Measurements from ENCODE around the gene PGGT1B.

The PGGT1B gene

GRCh38 chr5:115237066-115237465 is 25.6 kb downstream of the PGGT1B start:
- no peaks in the 10 kb centered on the region; the same call in 1 of the 2 replicates for H3K4me1 ChIP-seq (ENCODE audit: control insufficient read depth, low read length)
- no peaks in the 10 kb centered on the region for H3K9me2 ChIP-seq (replicated peaks; ENCODE audit: control insufficient read depth, low read length)
- H3K27ac ChIP-seq (ENCODE audit: low read depth, low read length): no peak overlapping the region
- H4K20me1 ChIP-seq (ENCODE audit: control insufficient read depth, insufficient read depth, low read depth, low read length): no peaks in the 10 kb centered on the region
- no peaks in the 10 kb centered on the region for H3K27me3 ChIP-seq (ENCODE audit: control insufficient read depth, low read length)
- no peaks in the 10 kb centered on the region for H3K79me2 ChIP-seq (ENCODE audit: control insufficient read depth, low read length)
- H3K4me3 ChIP-seq (ENCODE audit: low read length): no peak overlapping the region
- H3K4me2 ChIP-seq (ENCODE audit: low read length): no peak overlapping the region
- TF ChIP-seq EZH2phosphoT487 (IDR thresholded peaks at IDR 0.05; ENCODE audit: borderline replicate concordance, low read length) (no peak), CTCF (IDR thresholded peaks at IDR 0.05; ENCODE audit: low read depth, low read length, poor library complexity, severe bottlenecking) (no peak)
- no peaks in the 10 kb centered on the region for H3F3A ChIP-seq (ENCODE audit: control insufficient read depth, insufficient read depth)
- H3K36me3 ChIP-seq (ENCODE audit: control insufficient read depth, low read length): peaks cover 37% of the 10 kb centered on the region
- no peaks in the 10 kb centered on the region for H3K9me3 ChIP-seq (ENCODE audit: control insufficient read depth, insufficient read depth, low read length)

DNA sequence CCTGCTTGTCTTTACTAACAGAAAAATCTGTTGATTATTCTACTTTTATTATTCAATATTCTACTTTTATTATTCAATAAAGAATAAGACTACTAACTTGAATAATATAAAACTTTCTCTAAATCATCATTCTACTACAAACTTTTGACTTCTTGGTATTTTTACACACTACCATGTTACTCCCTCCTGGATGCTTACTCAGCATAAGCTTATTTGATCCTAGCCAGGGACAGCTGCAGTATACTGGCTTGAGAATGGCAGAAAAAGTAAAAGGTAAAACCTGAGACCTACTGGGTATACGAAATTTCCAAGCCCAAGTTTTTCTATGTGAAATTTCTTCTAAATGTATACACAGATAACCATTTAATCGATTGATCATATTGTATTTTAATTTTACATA is 26.1 kb downstream of the PGGT1B start:
- no peaks in the 10 kb centered on the region for H3F3A ChIP-seq (ENCODE audit: control insufficient read depth, insufficient read depth)
- H3K4me2 ChIP-seq (ENCODE audit: low read length): no peak overlapping the region
- peaks cover 38% of the 10 kb centered on the region for H3K36me3 ChIP-seq (ENCODE audit: control insufficient read depth, low read length)
- H3K79me2 ChIP-seq (ENCODE audit: control insufficient read depth, low read length): no peaks in the 10 kb centered on the region
- no peak overlapping the region for H3K4me3 ChIP-seq (ENCODE audit: low read length)
- H4K20me1 ChIP-seq (ENCODE audit: control insufficient read depth, insufficient read depth, low read depth, low read length): no peaks in the 10 kb centered on the region
- no peaks in the 10 kb centered on the region for H3K9me2 ChIP-seq (replicated peaks; ENCODE audit: control insufficient read depth, low read length)
- H3K27ac ChIP-seq (ENCODE audit: low read depth, low read length): no peak overlapping the region
- H3K4me1 ChIP-seq (ENCODE audit: control insufficient read depth, low read length): no peaks in the 10 kb centered on the region
- H3K9me3 ChIP-seq (ENCODE audit: control insufficient read depth, insufficient read depth, low read length): no peaks in the 10 kb centered on the region
- no peaks in the 10 kb centered on the region for H3K27me3 ChIP-seq (ENCODE audit: control insufficient read depth, low read length)
- TF ChIP-seq CTCF (IDR thresholded peaks at IDR 0.05; ENCODE audit: low read depth, low read length, poor library complexity, severe bottlenecking) (no peak), EZH2phosphoT487 (IDR thresholded peaks at IDR 0.05; ENCODE audit: borderline replicate concordance, low read length) (no peak)

GRCh38 chr5:115231598-115231997 is 31.1 kb downstream of the PGGT1B start:
- H3K4me2 ChIP-seq (ENCODE audit: low read length): no peak overlapping the region
- H3K79me2 ChIP-seq (ENCODE audit: control insufficient read depth, low read length): no peaks in the 10 kb centered on the region
- H3K36me3 ChIP-seq (ENCODE audit: control insufficient read depth, low read length): peaks cover 56% of the 10 kb centered on the region
- no peaks in the 10 kb centered on the region for H3K27me3 ChIP-seq (ENCODE audit: control insufficient read depth, low read length)
- no peak for TF ChIP-seq CTCF (IDR thresholded peaks at IDR 0.05; ENCODE audit: low read depth, low read length, poor library complexity, severe bottlenecking)
- no peak for TF ChIP-seq EZH2phosphoT487 (IDR thresholded peaks at IDR 0.05; ENCODE audit: borderline replicate concordance, low read length)
- H4K20me1 ChIP-seq (ENCODE audit: control insufficient read depth, insufficient read depth, low read depth, low read length): no peaks in the 10 kb centered on the region
- no peaks in the 10 kb centered on the region for H3F3A ChIP-seq (ENCODE audit: control insufficient read depth, insufficient read depth)
- no peak overlapping the region for H3K4me3 ChIP-seq (ENCODE audit: low read length)
- no peak overlapping the region for H3K27ac ChIP-seq (ENCODE audit: low read depth, low read length)
- peaks cover 3% of the 10 kb centered on the region for H3K4me1 ChIP-seq (ENCODE audit: control insufficient read depth, low read length)
- no peaks in the 10 kb centered on the region for H3K9me3 ChIP-seq (ENCODE audit: control insufficient read depth, insufficient read depth, low read length)
- H3K9me2 ChIP-seq (replicated peaks; ENCODE audit: control insufficient read depth, low read length): no peaks in the 10 kb centered on the region

All from DOHH2 (cell line).